GM10248 (cell line): ENCODE data around the gene ZSCAN26.
"Not testable (repeated sequence)": the region's sequence is repeated elsewhere in the genome, so short reads cannot be mapped to it uniquely, and the experiment has no call there.

Source experiments
- CTCF ChIA-PET: fragments of 300-600 bp; sonication (Branson Sonifier 250); formaldehyde crosslinking; extraction: SDS; loops from one replicate; lab custom pipeline; 2021; ENCODE audit warnings: antibody characterized with exemption; lab: Yijun Ruan, JAX
- POLR2A ChIA-PET: fragments of 350-650 bp; sonication (Branson Sonifier 250); formaldehyde crosslinking; extraction: SDS; loops from one replicate; lab custom pipeline; 2020; ENCODE audit warnings: antibody characterized with exemption; lab: Yijun Ruan, JAX
- DNase-seq: peaks from one replicate; pipeline ENCODE4 v3.0.0; 2012; ENCODE audit errors: extremely low spot score
- CTCF ChIP-seq: IDR thresholded peaks from 2 replicates; pipeline ENCODE4 v1.5.1; 2012; ENCODE audit warnings: mild to moderate bottlenecking, low read depth; ENCODE audit errors: extremely low read depth, missing control alignments, control extremely low read depth

The ZSCAN26 gene

DNA sequence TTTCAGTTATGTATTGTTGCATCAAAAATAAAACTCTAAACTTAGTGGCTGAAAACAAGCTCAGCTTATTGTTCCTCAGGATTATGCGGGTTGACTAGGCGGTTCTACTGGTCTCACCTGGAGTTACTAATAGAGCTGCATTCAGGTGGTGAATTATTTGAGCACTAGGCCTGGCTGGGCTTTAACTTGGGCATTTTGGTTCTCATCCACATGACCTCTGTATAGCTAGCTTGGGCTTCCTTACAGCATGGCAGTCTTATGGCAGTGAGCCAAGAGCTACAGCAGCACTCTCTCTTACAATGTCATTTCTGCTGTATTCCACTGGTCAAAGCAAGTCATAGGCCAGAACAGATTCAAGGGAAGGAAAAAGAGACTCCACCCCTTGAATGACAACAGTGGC, 16.0 kb downstream of the ZSCAN26 start:
- ChIA-PET POLR2A (no interaction called here), CTCF (interaction anchor here (1.1 to 1.3 kb wide), 3 partner anchors 16 to 73 kb away, joined by 3 to 6 read pairs (median 4); no protein-coding TSS in a partner anchor)
- TF ChIP-seq CTCF: no peak
- no peak for DNase-seq

DNA sequence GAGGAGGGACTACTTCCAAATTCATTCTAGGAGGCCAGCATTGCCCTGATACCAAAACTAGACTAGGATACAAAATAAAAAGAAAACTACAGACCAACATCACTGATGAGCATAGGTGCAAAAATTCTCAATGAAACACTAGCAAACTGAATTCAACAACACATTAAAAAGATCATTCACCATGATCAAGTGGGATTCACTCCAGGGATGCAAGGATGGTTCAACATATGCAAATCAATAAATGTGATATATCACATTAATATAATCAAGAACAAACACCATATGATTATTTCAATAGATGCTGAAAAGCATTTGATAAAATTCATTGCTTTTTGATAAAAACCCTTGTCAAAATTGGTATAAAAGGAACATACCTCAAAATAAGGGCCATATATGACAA, 24.6 kb downstream of the ZSCAN26 start:
- ChIA-PET CTCF (no interaction called here), POLR2A (no interaction called here)
- TF ChIP-seq CTCF: no peak
- DNase-seq: no peak

GRCh38 chr6:28295326-28295725, 28.4 kb downstream of the ZSCAN26 start:
- POLR2A ChIA-PET: interaction anchor here (1.1 kb wide), 1 partner anchor 40 kb away, joined by 4 read pairs; no protein-coding TSS in a partner anchor
- TF ChIP-seq CTCF: no peak

DNA sequence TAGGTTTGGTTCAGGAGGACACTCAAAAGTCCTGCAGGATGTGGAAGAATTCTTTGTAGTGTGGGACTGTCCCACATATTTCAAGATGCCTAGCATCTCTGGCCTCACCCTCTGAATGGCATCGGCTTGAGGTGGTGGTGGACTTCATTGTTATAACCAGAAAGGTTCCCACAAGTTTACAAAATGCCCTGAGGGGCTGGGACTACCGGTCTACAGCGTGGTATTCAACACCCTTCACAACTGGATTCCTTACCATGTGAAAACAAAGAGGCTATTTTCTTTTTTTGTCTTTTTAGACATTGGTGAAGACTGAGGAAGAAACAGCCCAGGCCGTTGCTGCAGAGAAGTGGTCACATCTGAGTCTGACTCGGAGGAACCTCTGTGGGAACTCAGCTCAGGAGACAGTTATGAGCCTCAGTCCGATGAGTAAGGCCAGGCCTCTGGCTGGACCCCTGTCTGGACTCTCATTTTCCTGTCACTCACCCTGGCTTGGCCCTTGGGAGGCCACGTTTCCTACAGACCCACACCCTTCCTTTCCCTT, 29.6 kb downstream of the ZSCAN26 start:
- CTCF ChIA-PET: interaction anchor here (1.1 kb wide), 1 partner anchor 15 kb away, joined by 3 read pairs; the partner anchor contains the start of gene PGBD1
- DNase-seq: no peak
- POLR2A ChIA-PET: no interaction called here
- TF ChIP-seq CTCF: no peak

More at GRCh38 chr6:28295326-28295725, 28.4 kb downstream of the ZSCAN26 start:
- CTCF ChIA-PET: no interaction called here
- DNase-seq: no peak

- no peak for TF ChIP-seq CTCF
- CTCF ChIA-PET: no interaction called here
- POLR2A ChIA-PET: no interaction called here
- peak; percentile 40 for DNase-seq
Observed at GRCh38 chr6:28303570-28303969, 36.6 kb downstream of the ZSCAN26 start.

GRCh38 chr6:28306363-28306762, 39.4 kb downstream of the ZSCAN26 start:
- POLR2A ChIA-PET, DNase-seq, CTCF ChIA-PET: not testable (repeated sequence)

- CTCF ChIA-PET: interaction anchor here (1.2 to 1.6 kb wide), 4 partner anchors 13 to 45 kb away, joined by 3 to 4 read pairs (median 3); no protein-coding TSS in a partner anchor
- no peak for TF ChIP-seq CTCF
- no peak for DNase-seq
- POLR2A ChIA-PET: no interaction called here
Observed at GRCh38 chr6:28311139-28311823, 44.3 kb downstream of the ZSCAN26 start.
